Left renal pelvis (tissue), 4 donors: ENCODE measurements around the gene PPDPF. TPM values are rescaled to one million over a fixed set of nuclear protein-coding genes. Genes with fewer than 3 reads are reported as not detected.
A peak's percentile ranks its signal among the peaks of the same experiment; 100 is the strongest.
"Not testable (repeated sequence)": the region's sequence is repeated elsewhere in the genome, so short reads cannot be mapped to it uniquely, and the experiment has no call there.

Source experiments
- DNase-seq, 4 donors: peaks; one replicate each; pipeline ENCODE4 v3.0.0-alpha.2; 2013; ENCODE audit warnings: low read depth in 4 of 4, low spot score in 3 of 4
- polyA plus RNA-seq, 4 donors: library from polyadenylated mRNA; unstranded; fragments of 120-200 nt; gene quantifications; one replicate each; pipeline ENCODE4 v1.2.1, GENCODE V29; 2013; ENCODE audit not compliant: insufficient read length in 4 of 4

Gene PPDPF, protein sequence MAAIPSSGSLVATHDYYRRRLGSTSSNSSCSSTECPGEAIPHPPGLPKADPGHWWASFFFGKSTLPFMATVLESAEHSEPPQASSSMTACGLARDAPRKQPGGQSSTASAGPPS
- polyA plus RNA-seq: 100 to 1,000 TPM; 131 to 374 (median 203) TPM

DNA sequence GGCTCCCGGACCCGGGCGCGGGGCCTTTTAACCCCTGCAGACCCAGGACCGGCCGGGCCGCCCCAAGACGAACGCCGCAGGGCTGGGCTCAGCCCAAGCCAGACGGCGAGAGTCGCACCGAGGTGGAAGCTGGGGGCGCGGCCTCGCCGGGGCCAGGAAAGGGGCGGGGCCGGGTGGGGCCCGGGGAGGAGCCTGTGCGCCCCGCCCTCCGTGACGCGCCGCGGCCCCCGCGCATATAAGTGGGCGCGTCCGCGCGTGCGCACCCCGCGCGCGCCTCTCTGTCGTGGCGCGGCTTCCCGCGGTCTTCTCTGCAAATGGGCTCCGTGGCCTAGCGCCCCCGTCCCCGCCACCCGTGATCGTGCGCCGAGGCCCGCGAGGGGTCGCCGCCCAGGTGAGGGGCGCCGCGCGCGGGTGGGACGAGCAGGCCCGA lies at the start of gene PPDPF:
TSS of gene PPDPF (plus strand) at position 262 of the 430 bp plus-strand sequence. CDS start 544 bp downstream, outside the sequence.
- peak; percentile 64 to 83 (median 78) for DNase-seq

DNA sequence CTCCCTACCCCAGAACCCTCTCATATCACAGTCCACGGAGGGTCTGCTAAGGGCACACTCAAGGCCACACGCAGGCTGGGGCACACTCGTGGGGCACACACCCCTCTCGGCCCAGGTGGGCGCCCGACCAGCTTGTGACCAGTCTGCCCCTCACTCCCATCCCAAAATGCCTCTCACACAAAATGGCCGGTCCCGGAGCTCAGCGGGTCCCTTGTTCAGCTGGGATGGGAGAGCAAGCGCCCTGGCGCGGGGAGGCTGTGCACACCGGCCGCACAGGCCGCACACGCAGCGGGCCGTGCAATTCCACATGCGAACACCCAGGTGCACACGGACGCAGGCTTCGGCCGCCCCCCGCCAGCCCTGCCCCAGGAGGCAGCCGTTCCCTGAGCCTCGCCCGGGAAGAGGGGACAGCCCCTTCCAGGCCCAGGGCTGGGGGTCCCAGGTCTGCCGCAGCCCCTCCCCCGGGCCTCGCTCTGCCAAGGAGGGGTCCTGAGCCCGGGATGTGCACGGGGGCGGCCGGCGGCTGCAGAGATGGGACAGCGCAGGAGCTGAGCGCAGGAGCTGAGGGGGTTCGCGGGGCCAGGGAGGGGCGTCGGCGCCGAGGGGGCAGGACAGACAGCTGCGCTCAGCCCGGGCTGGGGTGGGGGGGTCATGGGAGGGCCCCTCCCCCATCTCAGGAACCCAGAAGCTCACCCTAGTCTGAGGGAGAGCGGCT lies 49.4 kb upstream of the PPDPF start:
- no peak for DNase-seq

DNA sequence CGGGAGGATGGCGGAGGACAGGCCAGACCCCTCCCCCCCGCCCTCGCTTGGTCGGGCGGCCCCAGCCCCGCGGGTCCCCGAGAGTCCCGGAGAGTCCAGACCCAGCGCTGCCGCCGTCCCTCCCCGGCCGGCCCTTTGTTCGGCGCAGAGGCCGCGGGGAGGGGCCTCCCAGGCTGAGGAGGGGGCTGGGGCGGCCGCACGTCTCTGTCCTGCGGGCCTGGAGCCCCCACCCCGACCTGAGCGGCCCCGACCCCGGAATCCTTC lies 48.9 kb upstream of the PPDPF start:
- DNase-seq: no peak

DNA sequence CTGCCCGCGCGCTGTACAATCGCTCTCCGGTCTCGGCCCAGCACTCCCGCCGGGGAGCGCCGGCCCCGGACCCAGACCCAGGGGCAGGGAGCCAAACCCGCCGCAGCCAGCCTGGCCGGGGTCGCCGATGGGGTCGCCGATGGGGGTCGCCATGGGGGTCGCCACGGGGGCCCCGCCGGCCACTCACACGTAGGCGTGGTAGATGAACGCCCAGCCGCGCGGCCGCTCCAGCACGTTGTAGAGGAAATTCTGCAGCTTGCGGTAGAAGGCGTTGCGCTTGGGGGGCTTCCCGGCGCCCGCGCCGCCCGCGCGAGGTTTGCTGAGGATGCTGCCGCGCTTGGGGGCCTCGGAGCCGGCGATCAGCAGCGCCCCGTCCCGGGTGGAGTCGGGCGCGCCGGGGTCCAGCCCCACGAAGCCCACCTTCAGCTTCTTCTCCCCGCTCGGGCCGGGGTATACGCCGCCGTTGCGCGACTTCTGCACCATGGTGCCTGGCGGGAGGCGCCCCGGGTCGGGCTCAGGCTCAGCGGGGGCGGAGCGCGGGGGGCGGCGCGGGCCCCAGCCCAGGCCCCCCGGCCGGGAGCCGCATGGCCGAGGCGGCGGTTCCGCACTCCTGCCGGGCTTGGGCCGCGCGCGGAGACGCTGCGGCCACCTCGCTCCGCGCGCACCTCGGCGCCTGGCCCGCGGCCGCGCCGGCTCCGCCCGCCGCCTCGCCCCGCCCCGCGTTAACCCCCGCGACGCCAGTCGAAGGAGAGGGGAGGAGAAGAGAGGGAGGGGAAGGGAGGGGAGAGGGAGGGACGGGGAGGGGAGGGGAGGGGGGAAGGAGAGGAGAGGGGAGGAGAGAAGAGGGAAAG lies 48.4 kb upstream of the PPDPF start, which contains the start of gene KCNQ2:
TSS of gene KCNQ2 (minus strand) at position 675 of the 851 bp plus-strand sequence. CDS start at position 483, 192 bp downstream.
- no peak for DNase-seq

DNA sequence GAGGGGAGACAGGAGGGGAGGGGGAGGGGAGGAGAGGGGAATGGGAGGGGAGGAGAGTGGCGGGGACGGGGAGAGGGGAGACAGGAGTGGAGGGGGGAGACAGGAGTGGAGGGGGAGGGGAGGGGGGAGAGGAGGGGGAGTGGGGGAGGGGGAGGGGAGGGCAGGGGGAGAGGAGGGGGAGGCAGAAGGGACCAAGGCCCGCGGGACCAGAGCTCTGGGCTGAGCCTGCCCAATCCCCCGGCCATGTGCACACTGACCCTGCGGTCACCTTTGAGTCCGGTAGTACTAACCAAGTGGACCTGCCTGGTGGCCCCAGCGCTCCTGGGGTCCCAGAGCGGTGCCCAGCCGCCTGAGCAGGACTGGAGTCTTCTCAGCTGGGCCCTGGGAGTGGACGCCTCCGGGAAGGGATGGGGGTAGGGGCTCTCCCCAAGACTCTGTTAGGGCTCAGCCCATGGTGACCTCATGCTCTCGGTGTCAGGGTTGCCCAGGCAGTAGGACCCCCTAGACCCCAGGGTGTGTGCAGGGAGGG lies 47.6 kb upstream of the PPDPF start:
- no peak for DNase-seq

DNA sequence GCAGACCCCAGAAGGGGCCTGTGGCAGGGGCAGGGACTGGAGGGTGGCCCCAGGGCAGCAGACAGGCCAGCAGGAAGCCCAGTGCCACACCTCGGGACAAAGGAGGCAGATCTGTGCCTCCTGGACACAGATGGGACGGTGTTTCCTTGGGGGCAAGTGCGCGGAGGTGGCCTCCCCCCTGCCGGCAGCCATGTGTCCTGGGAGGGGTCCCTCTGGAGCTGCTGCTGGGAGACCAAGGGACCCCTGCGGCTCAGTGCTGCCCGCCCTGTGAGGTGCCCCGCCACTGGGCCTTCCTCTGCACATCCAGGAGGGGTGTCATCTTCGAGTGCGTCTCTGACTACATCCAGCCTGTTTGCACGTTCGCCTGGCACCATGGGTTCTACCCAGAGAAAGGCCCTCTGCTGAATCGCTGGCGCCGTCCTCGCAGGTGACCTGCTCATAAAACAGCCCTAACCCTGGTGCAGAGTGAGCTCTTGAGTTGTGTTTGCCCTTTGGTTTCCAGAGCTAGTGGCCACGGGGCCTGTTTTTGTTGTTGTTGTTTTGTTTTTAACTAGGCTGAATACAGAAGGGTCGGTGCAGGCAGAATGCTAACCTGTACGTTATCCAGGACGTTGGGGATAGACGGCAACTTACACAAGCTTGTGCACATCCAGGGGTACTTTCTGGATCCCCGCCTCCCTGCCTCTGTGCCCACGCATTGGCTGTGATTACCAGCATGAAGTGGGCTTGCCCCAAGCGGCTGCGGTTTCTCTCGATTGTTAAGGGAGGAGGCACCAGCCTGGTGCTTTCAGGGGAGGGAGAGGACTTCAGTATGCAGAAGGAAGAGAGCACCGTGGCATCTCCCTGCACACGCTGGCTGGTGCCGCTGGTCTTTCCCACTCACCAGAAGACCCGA lies 46.8 kb upstream of the PPDPF start:
- no peak for DNase-seq

DNA sequence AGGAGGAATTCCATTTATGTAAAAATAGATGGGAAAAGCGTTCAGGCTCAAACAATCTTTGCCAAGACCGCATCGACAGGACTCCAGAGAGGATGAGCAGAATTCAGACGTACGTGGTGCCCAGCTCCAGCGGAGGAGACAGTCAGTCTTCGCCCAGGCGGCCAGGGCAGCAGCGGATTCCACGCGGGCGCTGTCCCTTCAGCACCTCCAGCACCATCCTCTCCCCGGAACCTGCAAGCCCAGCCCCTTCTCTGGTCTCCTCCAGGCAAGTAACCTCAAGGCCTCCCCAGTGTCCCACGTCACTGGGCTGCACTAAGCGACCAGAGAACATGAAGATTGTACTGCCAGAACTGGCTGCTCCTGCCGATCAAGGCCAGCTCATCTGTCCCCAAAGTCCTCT lies 45.4 kb upstream of the PPDPF start:
- DNase-seq: no peak

DNA sequence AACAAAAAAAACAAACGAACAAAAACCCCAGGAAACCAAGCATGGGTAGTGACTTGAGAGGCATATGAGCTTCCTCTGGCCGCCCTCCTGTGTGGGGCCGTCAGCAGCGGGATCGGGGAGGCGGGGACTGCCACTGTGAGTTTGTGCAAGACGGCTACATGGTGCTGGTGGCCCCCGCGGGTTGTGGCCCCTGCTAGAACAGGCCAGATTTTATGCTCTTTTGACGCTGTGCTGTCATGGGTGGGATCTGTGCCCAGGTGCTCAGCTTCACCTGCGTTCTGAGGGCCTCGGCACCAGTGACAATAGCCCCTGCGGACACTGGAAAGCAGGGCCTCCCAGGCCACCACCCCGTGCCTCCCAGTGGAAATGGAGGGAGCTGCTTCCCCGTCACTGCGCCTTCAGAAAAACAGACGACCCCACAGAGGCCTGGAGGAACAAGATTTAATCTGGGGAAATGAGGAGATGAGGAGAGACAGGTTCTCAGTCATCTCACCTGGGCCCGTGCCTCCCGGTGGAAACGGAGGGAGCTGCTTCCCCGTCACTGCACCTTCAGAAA lies 43.4 kb upstream of the PPDPF start:
- DNase-seq: no peak

DNA sequence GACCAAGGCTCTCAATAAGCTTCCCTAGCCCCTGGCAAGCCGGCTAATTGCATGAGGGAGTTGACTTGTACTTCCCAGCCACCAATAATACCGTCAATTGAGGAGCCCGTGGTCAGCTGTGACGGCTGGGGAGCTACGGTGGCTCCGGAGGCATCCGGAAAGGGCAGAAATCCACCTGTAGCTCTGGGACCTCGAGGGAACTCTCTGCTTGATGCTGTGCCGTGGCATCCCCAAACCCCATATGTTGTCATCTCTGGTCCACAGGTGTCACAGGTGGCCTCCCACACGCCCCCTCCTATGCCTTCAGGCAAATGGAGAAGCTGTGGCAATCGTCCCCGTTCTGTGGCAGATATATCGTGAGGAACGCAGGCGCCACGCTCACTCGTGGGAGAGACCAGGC lies 42.6 kb upstream of the PPDPF start:
- no peak for DNase-seq

DNA sequence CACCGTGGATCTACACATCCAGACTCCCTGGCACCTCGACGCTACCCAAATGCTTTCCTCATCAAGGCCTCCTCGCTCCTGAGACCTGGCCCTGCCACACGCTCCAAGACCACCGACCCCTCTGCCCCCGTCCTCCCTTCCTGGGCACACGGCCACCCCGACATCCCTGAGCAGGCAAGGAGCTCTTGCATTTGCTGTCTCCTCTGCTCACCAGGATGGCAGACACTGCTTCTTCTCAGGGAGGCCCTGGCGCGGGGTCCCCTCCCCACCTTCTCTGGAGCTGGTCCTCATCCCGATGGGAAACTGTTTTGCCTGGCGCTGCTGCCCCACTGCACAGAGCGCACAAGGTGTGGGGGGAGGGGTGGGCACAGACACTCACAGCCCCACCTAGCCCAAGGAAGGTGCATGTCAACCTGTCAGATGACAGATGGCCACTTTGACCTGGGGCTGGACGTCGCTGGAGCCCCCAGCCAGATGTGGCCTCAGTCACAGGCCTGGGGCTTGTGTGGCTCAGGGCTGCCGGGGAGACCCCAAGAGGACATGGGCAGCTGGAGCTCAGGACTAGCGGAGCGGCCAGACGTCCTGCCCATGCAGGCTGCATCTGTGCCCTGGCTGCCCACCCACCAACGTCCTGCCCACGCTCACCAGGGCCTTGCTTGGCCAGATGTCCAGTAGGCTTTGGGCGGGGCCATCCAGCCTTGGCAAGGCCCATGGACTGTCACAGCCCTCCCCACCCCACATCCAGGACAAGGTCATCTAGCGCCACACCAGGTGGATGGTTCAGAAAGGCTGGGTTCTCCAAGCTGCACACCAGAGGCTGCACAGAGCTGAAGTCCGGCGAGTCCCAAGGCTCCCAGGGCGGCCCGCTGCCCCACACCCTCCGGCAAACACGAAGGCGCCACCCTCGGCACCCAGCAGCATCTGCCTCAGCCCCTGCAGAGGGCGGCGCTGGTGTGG lies 41.9 kb upstream of the PPDPF start:
- DNase-seq: no peak

DNA sequence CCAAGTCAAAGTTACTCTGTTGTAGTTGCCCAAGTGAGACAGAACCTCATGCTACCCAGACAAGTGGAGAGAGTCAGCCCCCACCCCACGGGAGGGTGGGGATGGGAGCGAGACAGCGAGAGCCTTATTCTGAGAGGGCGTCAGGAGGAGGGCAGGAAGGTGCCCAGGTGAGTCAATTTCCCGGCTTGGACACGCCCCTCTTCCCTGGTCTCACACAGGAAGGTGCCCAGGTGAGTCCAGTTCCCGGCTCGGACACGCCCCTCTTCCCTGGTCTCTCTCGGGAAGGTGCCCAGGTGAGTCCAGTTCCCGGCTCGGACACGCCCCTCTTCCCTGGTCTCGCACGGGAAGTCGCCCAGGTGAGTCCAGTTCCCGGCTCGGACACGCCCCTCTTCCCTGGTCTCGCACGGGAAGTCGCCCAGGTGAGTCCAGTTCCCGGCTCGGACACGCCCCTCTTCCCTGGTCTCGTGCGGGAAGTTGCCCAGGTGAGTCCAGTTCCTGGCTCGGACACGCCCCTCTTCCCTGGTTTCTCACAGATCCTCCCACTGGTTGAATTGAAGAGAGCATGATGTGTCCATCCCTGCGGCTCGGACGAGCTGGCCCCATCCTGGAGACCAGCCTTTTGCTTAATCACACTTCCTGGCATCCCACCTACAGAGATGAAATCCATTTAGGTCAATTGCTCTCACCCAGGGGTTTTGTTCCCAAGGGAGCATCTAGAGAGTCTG lies 40.7 kb upstream of the PPDPF start:
- DNase-seq: not testable (repeated sequence)

DNA sequence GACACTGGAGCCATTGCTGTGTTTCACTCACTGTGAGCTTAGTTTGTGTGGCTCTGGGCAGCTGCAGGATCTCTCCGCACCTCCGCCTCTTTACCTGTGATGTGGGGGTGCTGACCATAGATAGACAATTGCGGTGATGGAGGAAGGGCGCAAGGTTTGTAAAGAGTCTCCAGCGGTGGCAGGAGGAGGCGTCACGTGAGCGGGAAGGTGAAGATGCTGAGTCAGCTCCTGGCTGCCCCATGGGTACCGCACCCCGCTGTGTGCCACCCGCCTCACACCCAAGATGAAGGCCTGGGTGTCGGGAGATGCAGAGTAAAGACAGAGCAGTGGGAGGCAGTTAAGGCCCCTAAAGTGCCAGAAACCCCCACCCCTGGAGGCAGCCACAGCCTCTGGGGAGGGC lies 39.1 kb upstream of the PPDPF start:
- DNase-seq: no peak

DNA sequence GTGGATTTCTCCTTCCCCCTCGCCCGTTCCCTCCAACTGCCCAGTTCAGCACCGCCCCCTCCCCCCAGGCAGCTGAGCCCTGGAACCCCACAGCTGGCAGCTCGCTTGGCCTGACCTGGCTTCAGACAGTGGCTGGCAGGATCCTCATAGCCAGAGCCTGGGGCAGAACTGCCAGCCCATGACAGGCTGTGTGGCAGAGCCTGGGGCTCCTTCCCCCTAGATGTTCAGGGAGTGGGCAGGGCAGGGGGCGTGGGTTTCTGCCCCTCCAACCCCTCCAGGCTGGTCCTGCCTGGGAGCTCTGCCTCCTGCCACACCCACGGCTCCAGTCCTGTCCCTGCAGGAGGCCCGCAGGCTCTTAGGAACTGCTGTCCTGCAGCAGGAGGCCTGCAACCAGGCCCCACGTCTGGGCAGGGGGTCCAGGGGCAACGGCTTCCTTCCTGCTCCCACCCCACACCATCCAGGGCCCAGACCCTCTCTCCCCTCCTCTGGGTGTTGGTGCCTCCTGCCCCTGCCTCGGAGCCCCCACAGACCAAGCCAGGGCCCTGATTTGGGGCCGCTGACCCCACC lies 38.5 kb upstream of the PPDPF start:
- DNase-seq: no peak

DNA sequence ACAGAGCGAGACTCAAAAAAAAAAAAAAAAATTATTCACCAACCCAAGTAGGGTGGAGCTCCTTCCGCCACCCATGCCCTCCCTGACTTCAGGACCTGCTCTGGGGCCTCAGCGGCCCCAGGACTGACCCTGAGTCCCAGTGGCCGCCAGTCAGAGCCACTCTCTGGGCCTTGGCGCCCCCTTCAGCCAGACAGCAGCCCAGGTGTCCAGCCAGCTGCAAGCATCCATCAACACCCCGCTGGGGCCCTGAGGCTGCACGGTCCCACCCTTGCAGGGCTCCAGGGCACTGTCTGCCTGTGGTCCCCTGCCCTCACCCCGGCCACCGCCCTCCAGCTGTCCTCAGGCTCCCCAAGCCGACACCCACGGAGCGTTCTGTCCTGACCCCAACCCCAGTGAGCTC lies 36.7 kb upstream of the PPDPF start:
- no peak for DNase-seq

DNA sequence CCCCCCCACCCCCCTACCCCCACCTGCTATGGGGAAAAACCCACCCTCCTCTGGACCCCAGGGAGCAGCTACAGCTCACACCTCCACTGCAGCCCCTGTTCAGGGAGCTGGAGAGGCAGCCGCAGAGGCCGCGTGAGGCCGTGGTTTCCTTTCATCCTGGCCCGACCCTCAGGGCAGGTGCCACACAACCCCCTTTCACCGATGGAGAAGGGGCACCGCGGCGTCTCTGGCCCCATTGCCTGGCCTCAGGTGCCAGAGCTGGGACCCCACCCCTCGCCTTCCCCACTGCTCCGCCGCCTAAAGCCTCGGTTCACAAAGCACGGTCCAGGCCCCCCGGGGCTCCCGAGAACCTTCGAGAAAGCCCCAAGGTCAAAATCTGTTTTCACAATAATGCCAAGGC lies 36.3 kb upstream of the PPDPF start:
- no peak for DNase-seq

DNA sequence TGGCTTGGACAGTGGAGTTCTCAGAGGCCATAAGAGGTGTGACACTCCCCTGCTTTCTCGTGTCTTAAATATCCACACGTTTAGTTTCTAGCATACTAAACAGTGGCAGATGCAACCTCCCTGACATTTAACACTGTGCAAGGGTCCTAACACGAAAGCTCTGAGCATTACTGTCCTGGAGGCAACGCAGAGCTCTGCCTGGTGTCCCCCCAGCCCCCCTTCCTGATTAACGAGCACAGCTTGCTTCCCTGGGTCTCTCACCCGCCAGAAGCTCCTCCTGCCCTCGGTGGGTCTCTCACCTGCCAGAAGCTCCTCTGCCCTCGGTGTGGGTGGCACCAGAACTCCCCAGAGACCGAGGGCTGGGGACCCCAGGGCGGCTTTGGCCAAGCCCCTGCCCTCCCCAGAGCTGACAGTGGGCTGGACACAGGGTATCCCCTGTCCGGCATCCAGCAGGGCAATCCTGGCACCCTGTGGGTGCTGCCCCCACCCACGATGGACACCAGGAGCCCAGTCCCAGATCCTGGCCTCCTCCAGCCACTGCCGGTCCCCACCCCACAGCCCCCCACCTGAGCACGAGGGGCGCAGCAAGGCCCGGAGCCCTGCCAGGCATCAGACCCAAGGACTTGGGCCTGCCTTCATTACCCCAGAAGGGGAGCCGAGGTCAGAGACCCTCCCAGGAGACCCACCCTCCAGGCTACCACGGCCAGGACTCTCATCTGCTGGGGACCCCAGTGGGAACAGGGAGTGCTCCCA lies 35.7 kb upstream of the PPDPF start:
- DNase-seq: no peak

DNA sequence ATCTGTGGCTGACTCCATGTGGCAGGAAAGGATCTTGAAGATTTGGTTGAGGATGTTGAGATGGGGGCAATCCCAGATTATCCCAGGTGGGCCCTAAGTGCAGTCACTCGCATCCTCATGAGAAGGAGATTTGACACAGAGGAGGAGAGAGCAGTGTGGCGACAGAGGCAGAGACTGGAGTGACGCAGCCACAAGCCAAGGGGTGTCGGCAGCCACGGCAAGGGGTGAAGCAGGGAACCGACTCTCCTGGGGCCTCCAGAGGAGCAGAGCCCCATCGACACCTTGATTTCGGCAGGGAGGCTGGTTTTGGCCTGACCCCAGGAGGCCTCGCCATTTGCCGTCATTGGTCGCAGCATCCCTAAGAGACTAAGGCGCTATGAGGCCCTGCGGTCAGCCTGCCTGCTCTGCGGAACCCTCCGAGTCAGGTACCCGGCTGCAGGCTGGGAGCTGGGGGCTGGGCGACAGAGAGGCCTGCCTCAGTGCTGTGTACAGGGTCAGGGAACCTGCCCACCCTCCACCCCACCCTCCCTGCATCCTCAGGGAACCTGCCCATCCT lies 34.2 kb upstream of the PPDPF start:
- DNase-seq: no peak
